HG03442 (cell line): ENCODE measurements around the gene MTUS2.
"Not testable (repeated sequence)": the region's sequence is repeated elsewhere in the genome, so short reads cannot be mapped to it uniquely, and the experiment has no call there.

Experiments
- ATAC-seq: cut with Tn5 transposase; IDR thresholded peaks from one replicate; pipeline ENCODE4 v1.9.1; 2021; ENCODE audit warnings: mild to moderate bottlenecking, moderate library complexity; ENCODE audit not compliant: unreplicated experiment

Gene MTUS2

DNA sequence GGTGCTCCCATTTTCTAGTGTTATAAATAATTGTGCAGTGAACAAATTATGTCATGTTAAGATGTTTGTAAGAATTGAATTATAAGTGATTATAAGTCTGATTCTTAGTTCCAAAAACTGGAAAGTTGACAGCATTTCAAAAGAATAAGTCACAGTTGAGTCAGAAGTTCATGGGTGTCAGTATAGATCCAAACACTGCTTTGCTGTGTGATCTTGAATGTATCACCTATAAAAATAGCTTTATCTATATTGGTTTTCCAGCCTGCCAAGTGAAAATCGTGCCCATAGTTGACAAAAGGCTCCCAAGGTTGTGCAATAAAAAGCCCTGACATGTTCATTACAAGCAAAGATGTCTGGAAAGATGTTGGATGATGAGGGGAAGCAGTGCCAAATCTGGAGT is 336.0 kb downstream of the MTUS2 start:
- ATAC-seq: no peak

DNA sequence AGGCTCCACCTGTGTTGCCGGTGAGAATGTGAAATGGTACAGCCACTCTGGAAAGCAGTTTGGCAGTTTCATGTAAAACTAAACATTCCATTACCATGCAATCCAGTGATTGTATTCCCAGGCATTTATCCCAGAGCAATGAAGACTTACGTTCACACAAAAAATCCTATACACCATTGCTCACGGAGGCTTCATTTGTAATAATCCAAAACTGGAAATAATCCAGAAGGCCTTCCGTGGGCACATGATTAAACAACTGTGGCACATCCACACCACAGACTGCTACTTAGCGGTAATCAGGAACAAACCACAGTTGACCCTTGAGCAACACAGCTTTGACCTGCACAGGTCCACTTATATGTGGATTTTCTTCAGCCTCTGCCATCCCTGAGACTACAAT is 339.7 kb downstream of the MTUS2 start:
- ATAC-seq: no peak

DNA sequence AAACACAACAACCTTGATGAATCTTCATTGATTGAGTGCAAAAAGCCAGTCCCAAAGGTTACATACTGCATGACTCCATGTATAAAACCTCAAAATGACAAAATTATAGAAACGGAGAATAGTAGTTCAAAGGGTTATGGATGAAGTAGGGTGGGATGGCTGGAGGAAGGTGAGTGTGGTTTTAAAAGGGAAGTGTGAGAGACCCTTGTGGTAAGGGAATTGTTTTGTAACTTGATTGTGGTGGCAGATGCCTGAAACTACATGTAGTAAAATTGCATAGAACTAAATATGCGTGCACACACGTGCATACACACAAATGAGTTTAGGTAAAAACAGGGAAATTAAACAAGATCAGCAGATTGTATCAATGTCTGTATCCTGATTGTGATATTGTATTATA is 340.7 kb downstream of the MTUS2 start:
- ATAC-seq: no peak

DNA sequence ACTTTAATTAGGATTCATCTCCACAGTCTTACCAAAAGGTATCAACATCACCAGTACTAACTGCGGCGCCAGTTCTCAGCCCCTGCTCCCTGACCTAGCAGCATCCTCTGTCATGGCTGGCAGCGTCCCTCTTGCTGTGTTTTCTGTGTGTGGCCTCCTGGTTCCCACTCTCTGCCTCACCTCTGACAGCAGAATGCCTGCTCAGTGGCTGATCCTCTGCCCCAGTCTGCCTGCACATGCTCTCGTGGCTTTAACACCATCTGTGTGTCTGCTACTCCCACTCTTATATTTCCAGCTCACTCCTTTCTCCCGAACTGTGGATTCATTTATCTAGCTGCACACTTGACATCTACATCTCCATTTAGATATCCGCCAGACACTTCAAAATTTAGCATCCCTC is 341.5 kb downstream of the MTUS2 start:
- ATAC-seq: no peak

DNA sequence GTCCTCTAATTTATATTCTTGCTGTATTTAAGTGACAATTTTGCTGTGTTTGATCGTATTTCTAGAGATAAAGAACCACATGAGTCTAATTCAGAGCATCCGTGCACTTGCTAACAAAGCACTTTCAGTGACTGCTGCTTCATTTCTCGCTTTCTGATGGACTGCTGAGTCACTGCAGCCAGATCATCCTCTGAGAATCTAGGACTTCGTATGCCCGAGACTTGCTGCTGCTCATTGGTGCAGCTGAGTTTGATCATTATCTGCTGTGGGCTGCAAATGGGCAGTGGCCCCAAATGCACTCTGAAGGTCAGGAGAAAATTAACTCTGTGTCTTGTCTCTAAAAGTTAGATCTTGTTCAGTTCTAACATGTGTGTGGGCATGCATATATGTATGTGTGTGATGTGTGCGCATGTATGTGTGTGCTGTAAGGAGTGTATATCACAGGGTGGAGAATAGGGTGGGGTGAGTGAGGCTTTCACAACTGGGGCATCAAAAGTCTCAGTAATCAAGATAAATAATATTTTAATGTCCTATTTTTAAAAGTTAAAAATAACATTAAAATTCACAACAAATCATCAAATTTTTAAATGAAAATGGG is 342.6 kb downstream of the MTUS2 start:
- ATAC-seq: no peak

DNA sequence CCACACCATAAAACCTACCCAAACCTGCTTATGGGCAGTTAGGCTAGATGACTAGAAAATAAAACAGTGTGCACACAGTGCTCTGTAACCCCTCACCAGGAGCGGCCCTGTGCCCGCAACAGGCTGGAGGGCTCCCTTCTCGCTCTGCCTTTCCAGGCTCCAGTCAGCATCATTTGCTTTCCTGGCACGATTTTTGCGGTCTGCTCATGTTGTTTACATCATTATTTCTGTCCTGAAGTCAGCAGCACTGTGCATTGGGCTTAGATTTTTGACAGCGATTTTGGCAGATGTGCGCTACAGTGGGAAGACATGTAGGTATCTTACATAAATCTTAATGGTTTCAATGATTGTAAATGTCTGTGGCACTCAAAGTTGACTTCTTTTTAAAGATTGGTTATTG is 344.0 kb downstream of the MTUS2 start:
- ATAC-seq: no peak

DNA sequence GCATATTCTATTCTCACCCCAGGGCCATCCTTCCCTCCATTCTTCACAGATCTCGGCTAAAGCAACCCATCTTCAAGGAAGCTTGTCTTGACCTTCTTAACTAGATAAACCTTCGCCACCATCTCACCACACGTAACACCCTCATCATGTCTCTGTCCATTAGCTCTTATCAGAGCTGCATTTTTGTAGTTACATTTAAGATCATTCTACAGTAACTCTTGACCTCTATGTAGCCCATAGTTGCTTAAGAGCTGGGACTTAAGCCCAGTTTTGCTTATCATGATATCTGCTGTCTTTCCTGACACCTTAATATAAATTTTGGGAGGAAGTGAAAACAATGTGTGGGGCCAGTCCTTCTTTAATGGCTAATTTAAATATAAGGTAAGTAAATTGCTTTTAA is 345.1 kb downstream of the MTUS2 start:
- ATAC-seq: no peak

DNA sequence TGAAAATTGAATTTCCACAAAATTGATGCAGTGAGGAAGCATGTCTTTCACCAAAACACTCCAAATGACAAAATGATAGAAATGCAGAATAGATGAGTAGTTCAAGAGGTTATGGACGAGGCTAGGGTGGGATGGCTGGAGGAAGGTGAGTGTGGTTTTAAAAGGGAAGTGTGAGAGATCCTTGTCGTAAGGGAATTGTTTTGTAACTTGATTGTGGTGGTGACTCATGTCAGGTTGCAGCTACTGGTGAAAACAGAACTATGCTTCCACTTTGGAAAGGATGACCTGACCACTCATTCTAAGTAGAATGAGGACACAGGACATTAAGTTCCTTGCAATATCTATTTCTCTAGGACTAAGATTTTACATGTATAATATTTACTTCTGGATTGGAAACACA is 345.7 kb downstream of the MTUS2 start:
- no peak for ATAC-seq

DNA sequence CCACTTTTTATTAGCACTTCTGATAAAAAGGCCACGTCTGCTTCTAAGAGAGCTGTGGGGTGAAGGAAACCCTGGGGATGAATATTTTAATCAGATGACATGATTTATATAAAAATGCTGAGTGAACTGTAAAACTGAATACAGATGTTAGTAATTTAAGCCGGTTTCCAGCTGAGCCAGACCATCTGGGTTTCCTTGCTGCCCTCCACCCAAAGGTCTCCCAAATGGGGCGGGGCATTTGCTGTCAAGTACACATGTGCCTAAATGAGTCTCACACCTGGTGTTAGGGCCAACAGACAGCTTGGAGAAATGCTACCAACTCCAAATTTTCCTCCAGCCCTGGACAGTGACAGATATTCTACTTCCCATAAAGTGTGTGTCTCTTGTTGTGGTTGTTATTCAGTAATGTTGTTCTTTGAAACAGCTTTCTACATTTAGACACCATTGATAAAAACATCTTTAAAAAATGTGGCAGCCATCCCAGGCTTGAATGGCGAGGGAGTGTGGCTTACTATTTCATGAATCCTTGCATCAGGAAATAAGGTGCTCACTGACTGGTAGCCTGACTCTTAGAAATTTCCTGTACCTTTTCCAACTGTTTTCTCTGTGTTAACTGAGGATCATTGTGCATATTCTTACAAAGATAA is 350.4 kb downstream of the MTUS2 start:
- no peak for ATAC-seq

DNA sequence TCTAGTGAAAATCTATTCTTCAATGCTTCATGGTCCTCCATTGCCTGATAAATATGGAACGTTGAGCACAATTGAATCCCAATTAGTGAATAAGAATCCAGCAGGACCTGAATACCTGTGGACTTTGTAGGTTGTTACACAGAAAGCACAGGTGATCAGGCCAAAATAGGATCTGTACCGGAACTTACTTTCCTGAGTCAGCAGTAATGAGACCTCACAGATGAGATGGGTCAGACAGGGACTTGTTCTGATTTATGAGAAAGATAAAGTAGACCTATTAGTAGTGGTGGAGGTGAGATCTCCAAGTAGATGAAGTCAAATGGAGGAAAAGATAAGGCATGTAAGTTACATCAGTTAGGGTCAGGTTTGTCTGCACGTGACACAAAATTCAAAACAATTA is 351.1 kb downstream of the MTUS2 start:
- no peak for ATAC-seq

DNA sequence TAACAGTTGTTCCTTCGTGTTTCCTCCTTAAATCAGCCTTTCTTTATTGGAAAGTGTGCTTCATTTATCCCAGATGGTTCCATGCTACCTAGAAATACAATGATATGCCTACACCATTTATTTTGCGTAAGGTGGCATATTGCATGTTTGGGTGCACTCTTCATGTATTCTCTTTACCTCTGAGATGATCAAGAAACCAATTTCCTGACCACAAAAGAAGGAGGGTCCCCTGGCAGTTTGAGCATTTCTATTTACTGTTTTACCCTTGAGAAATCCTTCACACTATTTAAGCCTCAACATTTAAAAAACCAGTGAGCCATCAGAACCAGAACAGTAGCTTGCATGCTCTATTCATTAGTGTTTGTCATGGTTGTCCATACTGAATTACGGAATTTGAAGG is 354.0 kb downstream of the MTUS2 start:
- no peak for ATAC-seq

DNA sequence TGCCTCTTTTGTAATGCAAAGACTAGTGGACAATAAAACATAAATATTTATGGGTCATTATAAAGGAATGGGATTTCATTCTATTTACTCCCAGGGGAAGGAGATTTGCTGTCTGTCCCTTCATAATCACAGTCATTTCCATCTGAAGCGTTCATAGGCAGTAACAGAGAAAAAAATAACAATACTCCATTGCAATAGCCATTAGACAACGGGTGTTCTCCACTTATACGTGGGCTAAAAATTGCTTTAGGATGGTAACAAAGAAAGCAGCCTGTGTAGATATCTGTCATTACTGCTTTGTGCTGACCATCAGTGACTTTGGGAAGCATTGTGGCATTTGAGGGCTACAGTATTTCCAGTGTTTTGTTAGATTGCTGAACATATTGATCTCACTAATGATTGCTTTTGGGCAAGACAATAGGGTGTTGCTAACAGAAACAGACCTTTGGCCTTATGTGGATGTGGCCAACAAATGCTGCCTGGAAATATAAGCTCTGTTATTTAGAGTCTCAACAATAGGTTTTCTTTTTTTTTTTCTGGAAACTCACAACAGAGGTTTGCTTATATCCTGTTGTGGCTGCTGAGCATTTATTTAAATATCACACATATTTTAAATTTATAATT is 355.2 kb downstream of the MTUS2 start:
- ATAC-seq: no peak

DNA sequence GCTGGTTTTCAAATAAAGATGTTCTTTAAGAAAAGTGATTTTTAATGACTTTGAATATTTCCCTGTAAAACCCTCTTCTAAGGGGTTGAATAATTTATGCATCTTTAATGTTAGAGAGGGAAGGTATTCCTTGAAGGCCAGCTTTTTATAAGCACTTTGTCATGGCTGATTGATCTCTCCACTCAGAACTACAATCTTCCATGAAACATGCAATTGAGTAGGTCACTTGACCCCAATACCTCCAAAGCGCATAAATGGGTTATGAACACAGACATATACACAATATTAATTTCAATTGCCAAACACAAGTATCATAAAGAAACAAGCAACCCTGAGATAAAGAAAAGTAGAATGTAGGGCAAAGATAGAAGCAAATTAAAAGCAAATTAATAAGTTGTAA is 359.9 kb downstream of the MTUS2 start:
- no peak for ATAC-seq

DNA sequence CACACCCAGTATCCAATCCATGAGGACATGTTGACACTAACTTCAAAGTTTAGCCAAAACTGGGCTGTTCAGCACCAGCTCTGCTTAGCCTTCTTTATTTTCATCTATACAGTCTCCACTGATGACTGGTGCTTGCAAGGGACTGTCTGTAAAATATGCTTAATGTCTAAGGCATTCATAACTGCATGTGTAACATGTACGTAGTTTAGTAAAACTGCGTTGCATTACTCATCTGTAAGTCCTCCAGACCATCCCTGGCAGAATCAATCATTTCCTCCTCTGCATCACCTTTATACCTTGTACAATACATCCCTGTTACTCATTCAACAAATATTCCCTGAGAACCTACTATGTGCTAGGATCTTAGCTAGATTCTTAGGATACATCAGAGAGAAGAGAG is 362.1 kb downstream of the MTUS2 start:
- ATAC-seq: no peak

DNA sequence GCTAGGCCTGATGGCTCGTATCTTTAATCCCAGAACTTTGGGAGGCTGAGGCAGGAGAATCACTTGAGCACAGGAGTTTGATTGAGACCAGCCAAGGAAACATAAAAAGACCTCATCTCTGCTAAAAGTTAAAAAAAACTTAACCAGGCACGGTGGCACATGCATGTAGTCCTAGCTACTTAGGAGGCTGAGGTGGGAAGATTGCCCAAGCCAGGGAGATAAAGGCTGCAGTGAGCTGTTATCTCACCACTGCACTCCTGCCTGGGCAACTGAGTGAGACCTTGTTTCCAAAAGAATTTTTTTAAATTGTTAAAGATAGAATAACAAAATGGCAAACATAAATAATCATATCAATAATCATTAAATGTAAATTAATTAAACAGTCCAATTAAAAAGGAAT is 365.8 kb downstream of the MTUS2 start:
- ATAC-seq: no peak

DNA sequence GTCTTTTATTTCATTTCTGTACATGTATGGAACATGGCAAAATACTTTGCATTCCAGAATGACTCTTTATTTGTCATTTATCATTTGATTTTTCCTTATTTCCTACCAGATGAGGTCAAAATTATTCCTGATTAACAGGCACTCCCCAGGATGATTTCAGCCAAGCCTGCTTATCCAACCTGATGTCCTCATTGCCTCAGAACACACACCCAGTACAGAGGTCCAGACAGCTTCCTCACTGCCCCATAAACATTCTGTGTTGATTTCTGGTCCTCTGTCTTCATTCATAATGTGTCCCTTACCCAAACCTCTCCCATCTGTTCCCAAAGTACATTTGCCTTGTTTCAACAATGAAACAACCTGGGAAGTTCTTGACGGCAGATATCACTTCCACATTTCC is 367.4 kb downstream of the MTUS2 start:
- ATAC-seq: no peak

DNA sequence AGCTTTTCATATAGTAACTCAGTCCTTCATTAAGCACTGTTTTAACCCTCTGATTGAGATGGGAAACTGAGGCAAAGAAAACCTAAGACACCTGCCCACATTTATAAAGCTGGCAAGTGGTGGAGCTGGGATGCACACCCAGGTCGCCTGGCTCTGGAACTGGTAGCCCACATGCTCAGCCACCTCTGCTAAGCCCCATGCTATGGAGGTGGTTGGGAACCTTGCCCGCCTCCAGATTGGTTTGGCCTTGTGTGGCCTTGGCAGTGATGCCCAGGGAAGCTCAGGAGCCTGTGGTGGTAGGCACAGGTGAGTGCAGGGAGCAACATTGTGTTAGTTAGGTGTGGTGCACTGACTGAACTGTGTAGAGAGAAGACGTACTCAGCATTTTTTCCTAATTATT is 370.2 kb downstream of the MTUS2 start:
- no peak for ATAC-seq

DNA sequence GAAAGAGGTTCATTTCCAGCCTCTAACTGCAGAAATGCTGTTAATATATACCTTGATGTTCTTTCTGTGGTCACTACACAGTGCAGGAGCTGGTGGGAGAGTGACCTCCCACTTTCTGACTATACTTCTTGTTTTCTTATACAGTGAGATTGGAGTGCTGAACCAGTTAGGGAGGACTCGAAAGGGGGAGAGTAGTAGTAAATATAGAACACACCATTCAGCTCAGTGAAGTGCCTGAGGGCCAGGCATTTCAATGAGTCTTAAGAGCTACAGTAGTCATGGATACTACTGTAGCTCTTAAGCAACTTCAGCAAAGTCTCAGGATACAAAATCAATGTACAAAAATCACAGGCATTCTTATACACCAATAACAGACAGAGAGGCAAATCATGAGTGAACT is 372.9 kb downstream of the MTUS2 start:
- ATAC-seq: no peak

DNA sequence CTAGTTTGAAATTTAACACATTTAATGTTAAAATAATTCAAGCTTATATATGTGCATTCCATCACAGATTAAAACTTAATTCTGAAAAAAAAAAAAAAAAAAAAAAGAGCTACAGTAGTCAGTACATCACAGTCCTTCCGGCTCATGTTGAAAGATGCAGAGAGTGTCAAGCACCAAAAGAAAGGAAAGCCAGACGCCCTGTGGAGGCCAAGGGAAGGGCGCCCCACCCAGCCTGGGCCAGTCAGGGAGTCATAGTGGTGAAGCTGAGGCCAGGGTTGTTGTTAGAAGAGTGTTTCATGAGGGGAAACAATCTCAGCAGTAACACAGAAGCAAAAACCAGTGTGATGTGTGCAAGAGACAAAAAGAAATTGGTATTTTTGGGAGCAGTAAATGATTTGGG is 375.3 kb downstream of the MTUS2 start:
- ATAC-seq: no peak

DNA sequence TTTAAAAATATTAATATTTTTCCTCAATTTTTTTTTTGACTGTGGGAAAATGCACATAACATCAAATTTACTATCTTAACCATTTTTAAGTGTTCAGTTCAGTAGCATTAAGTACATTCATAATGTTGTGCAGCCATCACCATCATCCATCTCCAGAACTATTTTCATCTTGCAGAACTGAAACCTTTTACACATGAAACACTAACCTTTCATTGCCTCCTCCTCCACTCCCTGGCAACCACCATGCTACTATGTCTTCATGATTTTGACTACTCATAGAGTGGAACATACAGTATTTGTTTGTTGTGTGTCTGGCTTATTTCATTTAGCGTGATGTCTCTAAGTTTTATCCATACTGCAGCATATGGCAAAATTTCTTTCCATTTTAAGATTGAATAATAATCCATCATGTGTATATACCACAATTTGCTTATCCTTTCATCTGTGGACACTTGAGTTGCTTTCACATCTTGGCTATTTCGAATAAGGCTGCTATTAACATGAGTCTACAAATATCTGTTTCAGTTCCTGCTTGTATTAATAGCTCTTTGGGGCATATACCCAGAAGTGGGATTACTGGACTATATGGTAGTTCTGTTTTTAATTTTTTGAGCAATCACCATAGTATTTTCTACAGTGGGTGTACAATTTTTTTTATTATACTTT is 376.4 kb downstream of the MTUS2 start:
- ATAC-seq: peak; percentile 95

DNA sequence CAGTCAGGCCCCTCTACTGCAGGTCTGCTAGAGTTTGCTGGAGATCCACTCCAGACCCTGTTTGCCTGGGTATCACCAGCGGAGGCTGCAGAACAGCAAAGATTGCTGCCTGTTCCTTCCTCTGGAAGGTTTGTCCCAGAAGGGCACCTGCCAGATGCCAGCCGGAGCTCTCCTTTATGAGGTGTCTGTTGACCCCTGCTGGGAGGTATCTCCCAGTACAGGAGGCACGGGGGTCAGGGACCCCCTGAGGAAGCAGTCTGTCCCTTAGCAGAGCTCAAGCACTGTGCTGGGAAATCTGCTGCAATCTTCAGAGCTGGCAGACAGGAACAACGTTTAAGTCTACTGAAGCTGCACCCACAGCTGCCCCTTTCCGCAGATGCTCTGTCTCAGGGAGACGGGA is 382.6 kb downstream of the MTUS2 start:
- ATAC-seq: not testable (repeated sequence)

DNA sequence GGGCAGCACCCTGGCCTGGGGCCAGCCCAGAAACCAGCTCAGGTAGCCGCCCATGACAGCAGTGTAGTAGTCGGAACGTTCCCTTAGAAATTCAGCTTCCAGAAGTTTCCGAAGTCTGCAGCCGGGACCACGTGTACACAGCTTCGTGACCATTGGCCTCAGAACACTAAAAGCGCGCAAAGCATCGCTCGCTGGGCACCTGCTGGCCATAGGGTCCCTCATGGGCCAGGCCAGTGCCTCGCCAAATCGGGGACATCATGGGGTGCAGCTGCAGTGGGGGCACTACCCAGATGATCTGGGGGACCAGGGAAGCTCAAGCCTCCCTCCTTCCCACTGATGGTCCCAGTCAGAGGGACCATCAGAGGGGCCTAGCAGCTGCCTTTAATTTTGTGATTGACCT is 384.5 kb downstream of the MTUS2 start:
- no peak for ATAC-seq
